GM21381 (cell line): ENCODE results near the gene PLEKHO2.
A peak's percentile ranks its signal among the peaks of the same experiment; 100 is the strongest.

ENCODE experiments used
- ATAC-seq: cut with Tn5 transposase; IDR thresholded peaks from one replicate; pipeline ENCODE4 v1.9.1; 2021; ENCODE audit warnings: mild to moderate bottlenecking, moderate library complexity; ENCODE audit not compliant: unreplicated experiment

Gene PLEKHO2

GRCh38 chr15:64855205-64855975 lies 13.7 kb downstream of the PLEKHO2 start:
- ATAC-seq = no peak

GRCh38 chr15:64856429-64857145 lies 14.9 kb downstream of the PLEKHO2 start:
- no peak for ATAC-seq

DNA sequence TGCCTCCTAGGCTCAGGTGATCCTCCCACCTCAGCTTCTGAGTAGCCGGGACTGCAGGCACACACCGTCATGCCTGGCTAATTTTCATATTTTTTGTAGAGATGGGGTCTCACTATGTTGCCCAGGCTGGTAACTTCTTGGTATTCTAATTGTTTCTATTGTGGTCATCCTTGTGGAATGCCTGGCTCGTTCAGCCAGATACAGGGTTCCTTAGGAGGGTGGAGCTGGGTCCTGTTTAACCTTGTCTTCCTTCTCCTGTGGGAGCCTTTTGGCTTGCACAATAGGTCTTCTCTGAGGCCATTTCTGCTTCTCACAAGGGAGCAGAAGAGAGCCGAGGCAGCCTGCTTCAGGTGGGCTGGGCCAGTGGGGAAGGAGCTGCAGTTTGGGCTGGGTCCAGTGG lies 15.7 kb downstream of the PLEKHO2 start:
- ATAC-seq = no peak

DNA sequence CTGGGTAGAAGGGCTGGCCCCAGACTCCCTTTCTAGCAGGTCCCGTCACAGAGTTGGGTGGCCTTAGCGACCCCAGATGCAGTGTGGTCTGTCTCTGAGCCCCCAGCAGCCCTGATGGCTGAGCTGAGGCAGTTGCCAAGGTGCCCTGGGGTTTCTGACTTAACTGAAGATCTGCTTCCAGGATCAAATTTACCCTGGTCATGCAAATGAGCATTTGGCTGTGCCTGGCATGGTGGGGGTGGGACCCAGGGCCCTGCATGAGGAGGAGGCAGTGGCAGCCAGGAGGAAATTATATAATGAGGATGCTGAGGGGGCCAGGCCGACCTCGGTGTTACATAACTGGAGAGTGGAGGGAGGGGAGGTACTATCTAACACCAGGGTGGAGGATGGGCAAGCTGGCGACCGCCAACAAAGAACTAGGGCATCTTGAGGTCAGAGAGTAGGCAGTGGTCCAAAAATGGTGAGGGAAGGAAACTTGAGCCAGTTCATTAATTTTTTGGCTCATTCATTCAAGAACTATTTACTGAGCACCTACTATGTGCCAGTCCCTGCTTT lies 16.4 kb downstream of the PLEKHO2 start:
- ATAC-seq = no peak

DNA sequence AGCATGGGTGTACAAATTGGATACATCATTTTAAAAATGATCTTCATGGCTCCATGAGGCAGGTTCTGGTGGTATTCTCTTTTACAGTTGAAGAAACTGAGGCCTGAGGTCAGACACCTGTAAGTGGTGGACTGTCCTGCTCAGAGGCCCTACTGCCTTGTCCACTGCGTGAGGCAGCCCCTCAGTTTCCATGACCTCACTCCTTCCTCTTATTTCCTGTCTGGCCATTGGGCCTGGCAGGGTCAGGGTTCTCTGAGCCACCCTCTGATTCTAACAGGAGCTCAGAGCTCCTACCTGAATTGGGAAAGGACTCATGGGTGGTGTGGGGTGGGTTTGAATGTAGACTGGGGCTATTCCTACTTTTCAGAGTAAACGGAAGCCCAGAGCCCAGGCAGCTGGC lies 17.5 kb downstream of the PLEKHO2 start:
- no peak for ATAC-seq

DNA sequence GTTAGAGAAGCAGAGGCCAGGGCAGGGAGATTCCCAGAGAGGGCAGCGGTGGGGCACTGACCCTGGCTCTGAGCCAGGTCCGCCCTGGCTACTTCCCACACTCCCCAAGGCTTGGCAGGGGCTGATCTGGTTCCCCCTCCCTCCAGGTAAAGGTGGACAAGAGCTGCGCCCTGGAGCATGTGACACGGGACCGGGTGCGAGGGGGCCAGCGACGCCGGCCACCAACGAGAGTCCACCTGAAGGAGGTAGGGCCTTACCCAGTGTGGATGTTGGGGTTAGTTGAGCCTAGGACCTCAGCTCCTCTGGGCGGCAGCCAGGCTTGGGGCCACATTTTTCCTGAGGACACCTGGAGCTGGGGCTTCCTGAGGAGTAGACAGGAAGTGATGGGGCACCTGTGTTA lies 19.6 kb downstream of the PLEKHO2 start:
- ATAC-seq = no peak

GRCh38 chr15:64861960-64862359 lies 20.2 kb downstream of the PLEKHO2 start:
- ATAC-seq = no peak

- no peak for ATAC-seq
These were observed 20.7 kb downstream of the PLEKHO2 start for GRCh38 chr15:64862408-64862807.

- ATAC-seq = no peak
These were observed 22.4 kb downstream of the PLEKHO2 start for GRCh38 chr15:64864068-64864467.

DNA sequence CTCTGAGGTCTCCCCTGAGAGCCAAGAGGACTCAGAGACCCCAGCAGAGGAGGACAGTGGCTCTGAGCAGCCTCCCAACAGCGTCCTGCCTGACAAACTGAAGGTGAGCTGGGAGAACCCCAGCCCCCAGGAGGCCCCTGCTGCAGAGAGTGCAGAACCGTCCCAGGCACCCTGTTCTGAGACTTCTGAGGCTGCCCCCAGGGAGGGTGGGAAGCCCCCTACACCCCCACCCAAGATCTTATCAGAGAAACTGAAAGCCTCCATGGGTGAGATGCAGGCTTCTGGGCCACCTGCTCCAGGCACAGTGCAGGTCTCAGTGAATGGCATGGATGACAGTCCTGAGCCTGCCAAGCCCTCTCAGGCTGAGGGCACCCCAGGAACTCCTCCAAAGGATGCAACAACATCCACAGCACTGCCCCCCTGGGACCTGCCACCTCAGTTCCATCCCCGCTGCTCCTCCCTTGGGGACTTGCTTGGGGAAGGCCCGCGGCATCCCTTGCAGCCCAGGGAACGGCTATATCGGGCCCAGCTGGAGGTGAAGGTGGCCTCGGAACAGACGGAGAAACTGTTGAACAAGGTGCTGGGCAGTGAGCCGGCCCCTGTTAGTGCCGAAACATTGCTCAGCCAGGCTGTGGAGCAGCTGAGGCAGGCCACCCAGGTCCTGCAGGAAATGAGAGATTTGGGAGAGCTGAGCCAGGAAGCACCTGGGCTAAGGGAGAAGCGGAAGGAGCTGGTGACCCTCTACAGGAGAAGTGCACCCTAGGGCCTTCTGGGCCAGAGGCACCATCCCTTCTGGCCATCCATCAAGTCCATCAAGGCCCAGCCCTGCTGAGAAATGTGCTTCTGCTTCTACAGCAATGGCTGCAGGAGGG lies 23.6 kb downstream of the PLEKHO2 start:
- ATAC-seq = no peak

GRCh38 chr15:64865998-64866520 lies 24.3 kb downstream of the PLEKHO2 start:
- ATAC-seq = no peak

DNA sequence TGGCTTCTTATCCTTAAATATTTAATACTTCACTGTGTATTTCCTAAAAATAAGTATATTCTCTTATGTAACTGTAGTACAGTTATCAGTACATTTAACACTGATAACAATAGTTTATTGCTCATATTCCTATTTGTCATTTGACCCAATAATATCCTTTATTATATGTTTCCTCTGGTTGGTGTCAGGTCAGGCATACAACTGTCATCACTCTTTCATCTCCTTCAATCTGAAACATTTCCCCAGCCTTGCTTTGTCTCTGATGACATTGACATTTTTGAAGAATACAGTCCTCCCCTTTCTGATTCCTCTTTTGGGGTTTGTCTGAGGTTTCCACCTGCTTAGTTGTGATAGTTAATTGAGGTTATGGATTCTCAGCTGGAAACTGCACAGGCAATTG lies 27.8 kb downstream of the PLEKHO2 start:
- ATAC-seq = no peak

- ATAC-seq = no peak
These were observed 28.6 kb downstream of the PLEKHO2 start for GRCh38 chr15:64870353-64870752.

DNA sequence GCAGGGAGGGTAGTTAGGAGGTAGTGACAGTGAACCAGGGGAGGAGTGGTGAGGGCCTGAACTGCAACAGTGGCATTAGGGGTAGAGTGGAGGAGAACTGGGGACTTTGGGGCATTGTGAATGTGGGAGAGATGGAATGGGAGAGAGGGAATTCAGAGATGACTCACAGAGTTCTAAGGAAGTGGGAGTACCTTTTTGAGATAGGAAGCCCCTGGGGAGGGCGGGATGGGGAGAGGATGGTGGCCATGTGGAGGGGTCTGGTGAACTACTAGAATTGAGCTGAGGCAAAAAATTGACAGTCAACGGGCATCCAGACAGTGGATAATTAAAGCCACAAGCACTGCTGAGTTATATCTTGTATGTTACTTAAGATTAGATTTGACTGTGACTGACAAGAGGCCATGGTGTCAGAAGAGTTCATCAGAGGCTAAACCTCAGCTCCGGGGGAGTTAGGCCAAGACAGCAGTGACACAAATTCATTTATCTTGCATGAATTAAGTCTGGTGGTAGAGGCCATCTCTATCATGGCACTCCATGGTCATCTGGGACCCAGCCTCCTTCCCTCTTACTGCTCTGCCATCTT lies 34.0 kb downstream of the PLEKHO2 start:
- ATAC-seq = no peak

- ATAC-seq = no peak
These were observed 35.7 kb downstream of the PLEKHO2 start for GRCh38 chr15:64877435-64877834.

DNA sequence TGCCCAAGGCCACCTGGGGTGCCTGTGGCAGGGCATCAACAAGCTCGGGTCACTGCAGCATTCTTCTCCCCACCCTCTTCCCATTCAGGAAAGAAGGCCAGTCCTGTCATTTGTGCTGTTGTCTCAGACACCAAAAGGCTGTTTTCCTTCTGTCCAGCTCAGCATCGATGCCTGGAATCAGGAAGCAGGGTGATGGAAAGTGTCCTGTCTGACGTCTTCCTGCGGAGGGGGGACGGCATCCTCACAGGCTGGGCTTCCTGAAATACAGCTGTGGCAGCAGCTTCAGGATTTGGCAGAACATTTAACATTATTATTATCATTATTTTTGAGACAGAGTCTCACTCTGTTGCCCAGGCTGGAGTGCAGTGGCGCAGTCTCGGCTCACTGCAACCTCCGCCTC lies 37.0 kb downstream of the PLEKHO2 start:
- no peak for ATAC-seq

DNA sequence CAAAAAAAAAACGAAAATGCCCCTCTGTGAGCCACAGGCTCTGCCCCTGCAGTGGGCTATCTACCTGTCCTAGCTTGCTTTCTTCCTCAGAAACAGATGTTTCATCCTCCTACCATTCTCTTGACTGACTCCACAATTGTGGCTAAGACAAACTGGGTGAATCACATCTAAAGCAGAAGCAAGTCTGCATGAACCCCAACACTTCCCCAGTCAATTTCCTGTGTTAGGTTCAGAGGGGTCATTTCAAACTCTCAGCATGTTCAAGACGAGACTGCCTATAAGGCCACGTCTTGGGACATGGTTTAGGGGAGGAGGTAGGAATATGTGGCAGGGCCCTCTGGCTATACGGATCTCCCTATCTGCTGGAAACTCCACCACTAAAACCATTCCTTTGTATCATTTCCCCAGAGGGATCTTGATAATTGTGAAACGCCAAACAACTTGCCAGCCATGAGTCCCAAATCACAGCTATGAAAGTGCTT lies 41.4 kb downstream of the PLEKHO2 start:
- peak; percentile 63 for ATAC-seq

- ATAC-seq = peak; percentile 59
These were observed 42.3 kb downstream of the PLEKHO2 start for GRCh38 chr15:64883997-64884511.

GRCh38 chr15:64884679-64885078 lies 43.0 kb downstream of the PLEKHO2 start:
- ATAC-seq = no peak

DNA sequence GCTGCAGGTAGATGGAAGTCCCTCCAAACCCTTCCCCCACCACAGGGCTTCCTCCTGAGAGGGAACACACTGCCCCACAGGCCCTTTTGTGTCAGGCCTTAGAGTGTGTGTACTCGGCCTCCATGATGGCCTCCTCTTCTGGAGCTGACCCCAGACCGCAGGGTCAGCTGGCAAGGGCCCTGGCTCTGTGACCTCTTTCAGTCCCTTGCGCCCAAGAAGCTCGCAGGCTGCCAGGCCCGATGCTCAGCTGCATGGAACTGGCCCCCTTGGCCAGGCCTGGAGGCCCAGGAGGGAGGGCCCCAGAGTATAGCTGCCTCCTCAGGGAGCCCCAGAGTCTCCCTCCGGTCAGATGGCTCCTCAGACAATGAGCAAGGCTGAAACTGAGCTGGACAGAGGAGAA lies 46.6 kb downstream of the PLEKHO2 start:
- ATAC-seq = no peak
